HFFc6 (cell line): ENCODE measurements around the gene TNFAIP2. TPM values are rescaled to one million over a fixed set of nuclear protein-coding genes. Genes with fewer than 3 reads are reported as not detected.

Experiments used
- DNase-seq: peaks from one replicate; pipeline ENCODE4 v3.0.0-alpha.2; 2018
- H3K27ac Mint-ChIP-seq: 2 replicates; pipeline ENCODE4 v1.8.0; 2020; ENCODE audit warnings: mild to moderate bottlenecking, mixed read lengths
- H3K27me3 Mint-ChIP-seq: 2 replicates; pipeline ENCODE4 v1.8.0; 2021; ENCODE audit warnings: mild to moderate bottlenecking, moderate library complexity, mixed read lengths; ENCODE audit not compliant: insufficient read depth
- H3K36me3 Mint-ChIP-seq: 2 replicates; pipeline ENCODE4 v1.8.0; 2021; ENCODE audit warnings: low read depth, mixed read lengths
- H3K4me1 Mint-ChIP-seq: 2 replicates; pipeline ENCODE4 v1.8.0; 2020; ENCODE audit warnings: low read depth, mixed read lengths
- H3K4me3 Mint-ChIP-seq: 2 replicates; pipeline ENCODE4 v1.8.0; 2020; ENCODE audit warnings: mild to moderate bottlenecking, moderate library complexity, mixed read lengths
- H3K9me3 Mint-ChIP-seq: 2 replicates; pipeline ENCODE4 v1.8.0; 2020; ENCODE audit warnings: mild to moderate bottlenecking, mixed read lengths
- total RNA-seq, 6 experiments: library from RNA; stranded (reverse); fragmentation: NEBNext Ultra II Directional; extraction: Animal tissue kit (Norgen Biotek cat#: 25700); gene quantifications; 2 replicates in 1 of 6; 3 replicates in 5 of 6; pipeline ENCODE4 v1.2.3, GENCODE V29; 2021
- TF ChIP-seq, protein P1 (sequence below): fragments of 200-600 bp; sonication (generic); IDR thresholded peaks from 2 replicates; pipeline ENCODE4 v1.5.0; 2021; ENCODE audit warnings: antibody characterized with exemption, mild to moderate bottlenecking

TNFAIP2 gene
- total RNA-seq, 6 experiments from 2014 or later = 44.7 to 59.6 (median 46.4) TPM

DNA sequence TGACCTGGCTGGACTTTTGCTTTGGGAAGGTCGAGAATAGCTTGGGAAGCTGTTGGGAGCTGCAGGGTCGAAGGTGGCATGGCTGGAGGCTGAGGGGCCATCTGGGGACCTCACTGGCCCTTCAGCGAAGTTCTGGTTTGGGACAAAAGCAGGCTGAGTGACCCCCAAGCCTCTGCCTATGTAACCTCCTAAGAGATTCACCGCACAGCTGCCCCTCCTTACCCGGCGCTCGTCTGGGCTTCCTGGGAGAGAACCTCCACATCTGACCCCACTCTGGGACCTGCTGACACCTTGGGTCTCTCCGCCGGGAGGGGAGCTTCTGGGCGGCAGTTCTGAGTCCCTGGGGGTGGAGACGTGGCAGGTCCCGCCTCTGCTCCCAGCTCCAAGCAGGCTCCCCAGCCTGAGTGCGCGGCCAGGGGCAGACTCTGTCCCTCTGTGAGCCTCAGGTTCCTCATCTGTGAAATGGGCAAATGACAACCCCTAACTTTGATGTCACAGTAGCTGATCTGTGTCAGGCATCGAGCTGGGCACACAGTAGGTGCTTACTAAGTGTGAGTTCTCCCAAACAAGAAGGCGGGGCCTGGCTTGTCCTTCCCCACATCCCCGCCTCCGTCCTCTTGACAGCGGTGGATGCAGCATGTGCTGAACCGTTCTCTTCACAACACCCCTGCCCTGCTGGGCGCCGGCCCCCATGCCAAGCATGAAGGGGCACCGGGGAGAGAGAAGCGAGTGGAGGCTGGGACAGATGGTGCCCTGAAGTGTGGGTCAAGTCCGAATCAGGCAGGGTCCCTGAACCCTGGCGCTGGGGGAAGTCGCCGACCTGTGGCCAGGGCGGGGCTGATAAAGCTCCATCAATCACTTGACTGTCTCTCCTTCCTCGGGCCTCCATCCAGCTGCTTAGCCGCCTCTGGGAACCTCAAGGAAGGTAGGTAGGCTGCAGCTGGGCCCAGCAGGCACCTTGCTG lies 25.0 kb upstream of the TNFAIP2 start:
- H3K4me3 Mint-ChIP-seq = no peak overlapping the region
- peaks cover under 1% of the 10 kb centered on the region for H3K4me1 Mint-ChIP-seq
- H3K36me3 Mint-ChIP-seq = no peaks in the 10 kb centered on the region
- H3K27me3 Mint-ChIP-seq = peaks cover 22% of the 10 kb centered on the region
- no peak for DNase-seq
- no peak overlapping the region for H3K27ac Mint-ChIP-seq
- TF ChIP-seq, protein P1, sequence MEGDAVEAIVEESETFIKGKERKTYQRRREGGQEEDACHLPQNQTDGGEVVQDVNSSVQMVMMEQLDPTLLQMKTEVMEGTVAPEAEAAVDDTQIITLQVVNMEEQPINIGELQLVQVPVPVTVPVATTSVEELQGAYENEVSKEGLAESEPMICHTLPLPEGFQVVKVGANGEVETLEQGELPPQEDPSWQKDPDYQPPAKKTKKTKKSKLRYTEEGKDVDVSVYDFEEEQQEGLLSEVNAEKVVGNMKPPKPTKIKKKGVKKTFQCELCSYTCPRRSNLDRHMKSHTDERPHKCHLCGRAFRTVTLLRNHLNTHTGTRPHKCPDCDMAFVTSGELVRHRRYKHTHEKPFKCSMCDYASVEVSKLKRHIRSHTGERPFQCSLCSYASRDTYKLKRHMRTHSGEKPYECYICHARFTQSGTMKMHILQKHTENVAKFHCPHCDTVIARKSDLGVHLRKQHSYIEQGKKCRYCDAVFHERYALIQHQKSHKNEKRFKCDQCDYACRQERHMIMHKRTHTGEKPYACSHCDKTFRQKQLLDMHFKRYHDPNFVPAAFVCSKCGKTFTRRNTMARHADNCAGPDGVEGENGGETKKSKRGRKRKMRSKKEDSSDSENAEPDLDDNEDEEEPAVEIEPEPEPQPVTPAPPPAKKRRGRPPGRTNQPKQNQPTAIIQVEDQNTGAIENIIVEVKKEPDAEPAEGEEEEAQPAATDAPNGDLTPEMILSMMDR = no peak
- no peaks in the 10 kb centered on the region for H3K9me3 Mint-ChIP-seq

DNA sequence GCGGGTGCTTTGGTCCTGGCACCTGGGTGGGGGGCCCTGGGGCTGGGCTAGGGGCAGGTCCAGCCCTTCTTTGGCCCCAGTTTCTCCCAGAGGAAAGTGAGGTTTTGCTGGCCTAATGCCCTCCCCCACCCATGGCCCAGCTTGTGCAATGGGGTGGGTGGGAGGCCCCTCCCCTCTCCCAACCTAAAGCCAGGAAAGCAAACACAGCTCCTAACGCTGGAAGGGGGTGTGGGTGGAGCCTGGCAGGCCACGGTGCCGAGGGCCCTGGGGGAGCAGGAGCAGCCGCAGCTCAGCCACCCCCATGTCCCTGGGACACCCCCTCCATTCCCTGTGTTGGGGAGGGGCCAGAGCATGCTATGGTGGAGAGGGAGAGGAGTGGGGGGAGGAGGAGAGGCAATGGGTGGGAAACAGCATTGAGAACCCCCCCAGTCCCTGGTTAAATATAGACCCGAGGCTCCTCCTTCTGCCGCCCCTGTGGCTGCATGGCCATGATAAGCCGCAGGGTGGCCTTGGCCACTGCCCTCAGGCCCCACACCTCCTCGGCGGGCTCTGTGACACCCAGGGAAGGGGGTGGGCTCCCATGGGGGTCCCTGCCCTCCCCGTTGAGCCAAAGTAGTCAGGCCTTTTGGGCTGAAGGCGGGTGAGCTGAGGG lies 24.1 kb upstream of the TNFAIP2 start:
- no peaks in the 10 kb centered on the region for H3K36me3 Mint-ChIP-seq
- TF ChIP-seq, protein P1 = no peak
- DNase-seq = no peak
- no peaks in the 10 kb centered on the region for H3K9me3 Mint-ChIP-seq
- H3K4me1 Mint-ChIP-seq = peaks cover 5% of the 10 kb centered on the region
- no peak overlapping the region for H3K4me3 Mint-ChIP-seq
- peaks cover 25% of the 10 kb centered on the region for H3K27me3 Mint-ChIP-seq
- H3K27ac Mint-ChIP-seq = no peak overlapping the region

DNA sequence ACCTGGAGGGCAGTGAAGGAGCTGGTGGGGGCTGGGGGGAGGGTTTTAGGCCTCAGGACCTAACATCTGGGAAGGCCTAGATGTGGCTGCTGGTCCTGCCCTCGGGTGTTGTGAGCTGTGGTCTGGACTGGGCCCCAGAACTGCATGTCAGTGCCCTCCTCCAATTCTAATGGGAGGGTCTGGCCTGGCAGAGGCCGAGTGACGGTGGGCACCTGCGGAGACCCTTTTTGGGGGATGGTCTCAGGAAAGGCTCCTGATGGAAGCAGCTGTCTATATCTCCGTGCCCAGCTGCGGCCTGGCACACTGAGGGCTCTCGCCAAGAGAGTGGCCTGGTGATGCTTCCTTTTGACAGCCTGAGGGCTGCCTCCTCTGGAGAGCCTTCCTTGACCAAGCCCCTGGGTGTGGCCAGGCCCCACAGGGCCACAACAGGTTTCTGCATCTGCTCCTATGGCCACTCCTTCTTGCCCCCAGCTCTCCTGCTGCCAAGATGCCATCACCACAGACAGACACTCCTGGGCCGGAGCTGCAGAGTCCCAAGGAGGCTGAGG lies 23.5 kb upstream of the TNFAIP2 start:
- H3K4me1 Mint-ChIP-seq = peaks cover 5% of the 10 kb centered on the region
- no peak for DNase-seq
- TF ChIP-seq, protein P1 = no peak
- H3K27ac Mint-ChIP-seq = no peak overlapping the region
- no peaks in the 10 kb centered on the region for H3K9me3 Mint-ChIP-seq
- H3K4me3 Mint-ChIP-seq = no peak overlapping the region
- H3K36me3 Mint-ChIP-seq = no peaks in the 10 kb centered on the region
- peaks cover 25% of the 10 kb centered on the region for H3K27me3 Mint-ChIP-seq

DNA sequence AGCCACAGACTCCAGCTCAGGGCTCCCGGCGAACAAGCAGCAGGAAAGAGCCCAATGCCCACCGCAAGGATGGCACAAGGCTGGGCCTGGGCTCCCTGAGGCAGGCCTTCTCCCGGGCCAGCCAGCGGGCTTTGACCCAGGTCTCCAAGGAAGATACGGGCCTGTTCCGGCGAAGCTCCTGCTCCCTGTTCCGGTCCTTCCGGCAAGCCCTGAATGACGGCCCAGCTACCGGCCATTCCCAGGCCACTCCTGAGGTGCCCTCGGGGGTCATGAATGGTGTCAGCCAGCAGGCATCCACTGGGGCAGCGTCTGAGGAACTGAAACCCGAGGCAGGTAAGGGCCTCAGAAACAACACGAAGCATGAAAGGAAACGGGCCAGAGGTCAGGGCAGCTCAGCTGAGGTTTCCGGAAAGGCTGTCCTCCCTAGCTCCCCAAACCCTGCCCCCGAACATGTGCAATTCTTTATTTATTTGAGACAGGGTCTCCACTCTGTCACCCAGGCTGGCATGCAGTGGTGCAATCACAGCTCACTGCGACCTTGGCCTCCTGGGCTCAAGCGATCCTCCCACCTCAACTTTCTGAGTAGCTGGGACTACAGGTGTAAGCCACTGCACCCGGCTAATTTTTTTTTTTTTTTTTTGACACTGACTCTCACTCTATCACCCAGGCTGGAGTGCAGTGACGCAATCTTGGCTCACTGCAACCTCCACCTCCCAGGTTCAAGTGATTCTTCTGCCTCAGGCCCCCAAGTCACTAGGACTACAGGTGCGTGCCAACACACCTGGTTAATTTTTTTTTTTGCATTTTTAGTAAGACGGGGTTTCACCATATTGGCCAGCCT lies 22.8 kb upstream of the TNFAIP2 start:
- Mint-ChIP-seq H3K4me3 (no peak overlapping the region), H3K9me3 (no peaks in the 10 kb centered on the region), H3K4me1 (peaks cover 12% of the 10 kb centered on the region), H3K27me3 (peaks cover 24% of the 10 kb centered on the region), H3K36me3 (no peaks in the 10 kb centered on the region), H3K27ac (no peak overlapping the region)
- TF ChIP-seq, protein P1 = no peak
- no peak for DNase-seq
